Hypothalamus (tissue), 51 donors: Measurements from ENCODE around the gene NPNT.

Experiments
- DNase-seq, 51 donors: peaks; one replicate each; lab custom pipeline; 2025; lab: John Stamatoyannopoulos, UW

The NPNT gene

DNA sequence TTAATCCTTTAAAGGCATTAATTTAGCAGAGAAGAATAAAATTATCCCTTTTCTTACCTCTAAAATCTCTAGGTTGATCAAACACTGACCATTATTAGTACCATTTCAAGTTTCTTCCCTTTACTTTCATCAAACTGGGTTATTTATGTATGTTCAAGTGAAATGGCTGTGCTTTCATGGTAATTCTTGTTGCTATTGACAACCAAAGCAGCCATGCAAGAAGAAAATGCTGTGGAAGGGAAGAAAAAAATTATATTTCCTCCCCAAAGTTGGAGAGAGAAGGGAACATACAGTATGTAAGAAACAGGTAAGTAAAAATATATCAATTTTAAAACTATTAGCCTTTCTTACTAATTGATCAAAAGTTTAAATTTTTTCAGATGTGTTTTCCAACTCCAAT lies 16.2 kb downstream of the NPNT start:
- DNase-seq, result no peak

DNA sequence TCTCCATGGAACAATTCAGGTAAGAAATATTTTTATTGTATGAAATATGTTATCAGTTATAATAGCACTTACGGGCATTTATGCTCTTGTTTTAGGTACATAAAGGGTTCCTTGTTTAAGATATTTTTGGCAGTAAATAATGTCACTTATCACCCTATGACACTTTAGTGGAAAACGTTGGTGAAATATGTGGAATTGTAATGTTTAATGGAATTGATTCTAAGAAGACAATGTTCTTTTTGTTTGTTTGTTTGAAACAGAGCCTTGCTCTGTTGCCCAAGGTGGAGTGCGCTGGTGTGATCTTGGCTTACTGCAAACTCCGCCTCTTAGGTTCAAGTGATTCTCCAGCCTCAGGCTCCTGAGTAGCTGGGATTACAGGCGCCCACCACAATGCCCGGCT lies 17.4 kb downstream of the NPNT start:
- no peak for DNase-seq

DNA sequence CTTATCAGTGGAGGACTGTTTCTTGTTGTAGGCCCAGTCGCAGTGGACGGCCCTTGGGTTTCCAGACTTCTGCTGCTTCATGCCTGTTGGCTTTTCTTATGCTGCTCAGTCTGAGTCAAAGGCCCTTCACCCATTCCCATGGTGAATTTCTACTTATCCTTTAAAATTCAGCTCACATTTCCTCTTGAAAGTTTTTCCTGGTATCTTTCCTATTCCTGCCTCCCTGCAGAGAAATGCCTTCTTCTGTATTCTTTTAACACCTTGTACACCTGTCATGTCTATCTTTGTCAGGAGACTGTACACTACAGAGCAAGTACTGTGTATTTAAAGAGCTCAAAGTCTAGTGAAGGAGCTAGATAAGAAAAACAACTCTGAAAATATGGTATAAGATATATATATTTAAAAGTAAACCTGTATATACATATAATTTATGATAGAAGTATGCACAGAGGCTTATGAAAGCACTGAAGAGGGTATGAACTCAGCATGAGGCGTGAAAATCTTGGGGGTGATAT lies 22.0 kb downstream of the NPNT start:
- no peak for DNase-seq

DNA sequence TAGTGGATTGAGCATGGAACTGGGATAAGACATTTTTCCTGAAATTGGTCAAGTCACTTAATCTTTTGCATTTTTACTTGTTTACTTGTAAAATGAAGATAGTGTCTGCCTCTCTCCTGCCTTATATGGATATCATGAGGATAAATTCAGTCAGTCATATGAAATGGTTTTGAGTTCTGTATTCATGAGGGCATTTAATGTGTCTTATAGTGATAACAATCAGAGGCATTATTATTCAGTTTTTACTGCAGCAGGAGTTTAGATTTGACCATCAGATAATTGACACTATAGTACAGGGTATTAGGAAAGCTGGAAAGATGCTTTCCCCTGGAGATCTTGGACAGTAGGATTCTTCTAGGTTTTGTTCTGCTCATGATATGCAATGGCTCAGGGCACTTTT lies 26.0 kb downstream of the NPNT start:
- DNase-seq, result no peak

DNA sequence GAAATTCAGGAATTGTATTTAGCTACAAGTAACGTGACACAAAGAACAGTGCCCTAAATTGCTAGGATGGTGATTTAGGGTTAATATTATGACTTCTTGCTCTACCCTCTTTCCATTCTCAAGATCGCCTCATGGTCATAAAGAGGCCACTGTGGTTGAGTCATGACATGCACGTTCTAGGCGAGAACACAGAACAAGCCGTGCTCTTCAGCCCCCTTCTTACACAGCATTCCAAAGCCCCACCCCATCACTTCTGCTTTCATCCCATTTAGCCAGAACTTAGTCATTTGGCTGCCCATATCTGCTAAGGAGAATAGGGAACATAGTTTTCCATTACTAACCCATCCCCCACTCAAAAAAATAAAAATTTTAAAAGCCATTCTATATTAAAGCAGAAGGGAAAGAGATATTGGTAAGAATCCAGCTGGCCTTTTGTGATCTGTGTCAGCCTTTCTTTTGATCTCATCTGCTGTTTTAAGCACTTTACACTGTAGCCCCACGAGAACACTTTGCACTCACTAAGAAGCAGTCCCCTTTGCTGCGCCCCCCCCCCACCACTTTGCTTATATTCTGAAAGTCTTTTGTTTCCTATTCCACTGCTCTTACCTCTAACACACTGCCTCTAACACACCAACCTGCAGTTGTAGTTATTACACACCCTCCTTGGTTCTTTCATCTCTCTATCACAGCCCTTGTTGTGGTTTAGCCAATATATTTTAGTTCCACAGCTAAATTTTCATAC lies 28.4 kb downstream of the NPNT start:
- DNase-seq, result no peak

DNA sequence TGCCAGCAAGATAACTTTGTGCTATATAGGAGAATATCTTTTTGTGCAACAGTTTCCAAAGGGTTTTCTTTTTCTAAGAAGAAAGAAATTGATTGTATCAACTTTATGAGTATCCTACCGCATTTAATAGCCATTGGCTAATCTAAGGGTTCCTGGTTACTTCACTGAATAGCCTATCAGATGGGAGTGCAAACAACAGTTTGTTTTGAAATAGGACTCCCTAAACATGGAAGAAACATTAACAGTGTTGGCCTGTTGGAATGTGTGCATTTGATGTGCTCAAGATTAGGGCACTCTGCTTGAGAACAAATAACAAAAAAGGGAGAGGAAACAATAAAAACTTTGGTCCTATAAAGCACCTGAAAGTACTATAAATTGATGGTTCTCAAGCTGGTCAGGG lies 29.1 kb downstream of the NPNT start:
- no peak for DNase-seq

DNA sequence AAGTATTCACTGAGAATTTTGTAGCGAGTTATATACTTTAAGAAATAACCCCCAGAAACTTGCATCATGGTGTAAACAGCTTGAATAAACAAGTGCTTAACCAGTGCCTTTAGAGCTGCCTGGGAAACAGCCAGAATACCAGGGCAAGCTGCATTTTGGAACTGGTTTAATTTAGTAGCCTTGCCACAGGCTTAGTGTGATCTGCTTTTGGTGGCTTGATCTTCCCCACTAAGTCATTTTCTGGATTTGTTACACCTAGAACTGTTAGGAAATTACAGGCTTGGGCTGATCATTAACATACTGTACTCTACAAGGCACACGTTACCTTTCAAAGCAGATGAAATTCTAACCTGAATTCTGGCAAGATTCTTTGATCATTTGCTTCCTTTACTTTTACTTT lies 35.4 kb downstream of the NPNT start:
- no peak for DNase-seq

DNA sequence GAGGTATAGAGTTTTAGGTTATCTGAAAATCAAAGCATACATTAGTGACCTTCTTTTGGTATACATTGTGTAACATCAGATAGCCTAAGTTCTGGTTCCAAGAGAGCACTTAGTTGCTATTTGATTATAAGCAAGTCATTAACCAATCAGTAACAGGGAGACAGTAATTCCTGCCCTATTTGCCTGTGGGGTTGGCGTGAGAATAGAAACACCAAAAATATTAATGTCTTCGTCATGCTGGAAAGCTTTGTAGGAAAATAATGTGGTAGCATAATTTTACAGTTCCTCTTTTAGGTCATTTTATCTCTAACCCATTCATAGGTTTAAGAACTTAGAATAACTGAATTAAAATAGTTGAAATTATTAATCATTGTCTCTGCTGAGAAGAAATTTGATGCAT lies 37.8 kb downstream of the NPNT start:
- DNase-seq, result no peak

DNA sequence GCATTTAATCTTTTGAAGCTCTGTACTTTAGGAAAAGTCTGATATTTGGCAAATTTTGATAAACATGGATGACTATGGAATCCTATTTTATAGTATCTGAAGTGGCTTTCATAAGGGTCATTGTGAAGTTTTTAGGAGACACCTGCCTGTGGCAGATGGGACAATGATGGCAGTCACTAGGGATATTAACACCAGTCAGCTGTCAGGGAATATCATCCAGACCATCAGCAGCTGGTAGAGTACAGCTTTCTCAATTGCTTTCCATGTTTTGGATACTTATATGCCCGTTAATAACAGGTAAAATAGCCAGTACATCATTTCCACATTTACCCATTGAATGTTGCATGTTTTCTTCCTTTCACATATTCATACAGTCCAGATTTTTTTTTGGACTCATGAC lies 39.1 kb downstream of the NPNT start:
- DNase-seq, result no peak

DNA sequence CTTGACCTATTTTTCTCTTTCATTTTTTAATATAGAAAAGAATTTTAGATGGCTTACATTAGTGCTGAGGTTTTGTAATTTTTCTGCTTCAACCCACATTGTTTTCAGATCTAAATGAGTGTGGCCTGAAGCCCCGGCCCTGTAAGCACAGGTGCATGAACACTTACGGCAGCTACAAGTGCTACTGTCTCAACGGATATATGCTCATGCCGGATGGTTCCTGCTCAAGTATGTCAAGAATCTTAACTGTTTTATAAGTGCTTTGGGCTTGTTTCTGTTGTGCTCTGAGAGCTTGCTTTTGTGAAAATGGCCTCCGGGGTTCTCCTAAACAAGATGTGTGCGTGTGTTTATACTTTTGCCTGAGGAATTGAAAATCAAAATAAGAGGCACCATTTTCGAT lies 41.6 kb downstream of the NPNT start:
- DNase-seq, result no peak

DNA sequence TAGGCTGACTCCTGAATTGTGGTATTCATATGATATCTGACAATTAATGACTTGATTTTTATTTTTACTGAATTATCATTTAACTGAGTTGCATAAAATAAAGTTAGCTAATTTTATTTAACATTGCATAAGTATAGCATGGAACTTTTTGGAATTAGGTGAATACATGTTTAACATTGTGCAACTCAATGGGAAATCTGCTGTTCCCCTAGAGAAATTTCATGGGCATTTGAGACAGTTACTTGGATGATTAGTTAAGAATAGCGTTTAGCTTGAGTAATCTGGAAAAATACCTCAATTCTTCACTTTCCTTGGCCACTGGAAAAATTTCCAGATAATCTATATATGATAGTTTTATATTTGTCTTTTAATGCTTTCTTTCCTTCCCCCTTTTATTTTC lies 42.5 kb downstream of the NPNT start:
- no peak for DNase-seq

DNA sequence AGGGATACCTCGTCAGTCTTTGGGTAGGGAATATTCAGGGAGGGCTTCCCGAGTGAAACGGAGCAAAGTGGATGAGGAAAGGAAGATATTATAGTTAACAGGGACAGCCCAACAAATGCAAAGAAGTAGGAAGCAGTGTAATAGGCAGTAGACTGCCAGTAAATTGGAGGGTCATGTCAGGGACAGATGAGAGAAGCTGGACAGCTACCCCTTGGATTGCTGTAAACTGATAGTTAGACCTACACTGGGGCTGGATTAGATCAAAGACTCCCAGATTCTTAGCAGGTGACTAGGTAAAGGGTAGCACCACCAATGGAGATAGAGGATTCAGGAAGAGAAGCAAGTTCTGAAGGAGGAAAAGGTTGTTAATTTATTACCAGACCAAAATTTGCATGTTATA lies 48.0 kb downstream of the NPNT start:
- no peak for DNase-seq

DNA sequence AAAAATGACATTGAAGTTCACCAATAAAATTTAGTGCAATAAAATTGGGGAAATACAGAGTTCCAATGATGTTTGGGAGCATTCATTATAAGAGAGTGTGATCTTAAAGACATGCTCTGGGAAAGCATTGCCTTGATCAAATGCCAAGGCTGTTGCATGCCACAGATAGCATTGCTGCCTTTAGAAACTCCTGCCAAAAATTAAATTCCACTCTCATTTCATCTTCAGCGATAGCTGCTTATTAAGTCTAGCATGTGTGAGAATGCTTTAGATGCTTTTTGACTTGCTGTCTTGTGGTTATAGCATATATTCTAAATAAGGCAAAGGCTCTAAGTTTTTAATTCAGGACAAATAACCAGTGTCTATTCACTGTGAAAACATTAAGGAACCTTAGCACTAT lies 49.3 kb downstream of the NPNT start:
- no peak for DNase-seq

DNA sequence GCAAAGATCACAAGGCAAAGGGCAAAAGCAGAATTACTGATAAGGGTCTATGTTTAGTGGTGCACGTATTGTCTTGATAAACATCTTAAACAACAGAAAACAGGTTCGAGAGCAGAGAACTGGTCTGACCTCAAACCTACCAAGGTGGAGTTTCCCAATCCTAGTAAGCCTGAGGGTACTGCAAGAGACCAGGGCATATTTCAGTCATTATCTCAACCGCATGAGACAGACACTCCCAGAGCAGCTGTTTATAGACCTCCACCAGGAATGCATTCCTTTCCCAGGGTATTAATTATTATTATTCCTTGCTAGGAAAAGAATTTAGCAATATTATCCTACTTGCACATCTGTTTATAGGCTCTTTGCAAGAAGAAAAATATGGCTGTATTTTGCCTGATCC lies 51.5 kb downstream of the NPNT start:
- DNase-seq, result no peak

DNA sequence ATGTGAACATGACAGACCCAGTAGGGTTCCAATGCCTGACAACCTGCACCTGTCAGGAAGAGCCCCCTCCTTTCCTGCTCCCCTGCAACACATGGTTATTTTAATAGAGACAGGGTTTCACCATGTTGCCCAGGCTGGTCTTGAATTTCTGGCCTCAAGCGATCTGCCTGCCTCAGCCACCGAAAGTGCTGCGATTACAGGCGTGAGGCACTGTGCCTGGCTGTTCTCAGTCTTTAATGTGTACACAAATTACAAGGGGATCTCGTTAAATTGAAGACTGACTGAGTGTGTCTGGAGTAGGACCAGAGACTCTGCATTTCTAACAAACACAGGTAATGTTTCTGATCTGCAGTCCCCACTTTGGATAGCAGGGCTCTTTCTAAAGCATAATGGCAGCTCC lies 55.4 kb downstream of the NPNT start:
- no peak for DNase-seq

DNA sequence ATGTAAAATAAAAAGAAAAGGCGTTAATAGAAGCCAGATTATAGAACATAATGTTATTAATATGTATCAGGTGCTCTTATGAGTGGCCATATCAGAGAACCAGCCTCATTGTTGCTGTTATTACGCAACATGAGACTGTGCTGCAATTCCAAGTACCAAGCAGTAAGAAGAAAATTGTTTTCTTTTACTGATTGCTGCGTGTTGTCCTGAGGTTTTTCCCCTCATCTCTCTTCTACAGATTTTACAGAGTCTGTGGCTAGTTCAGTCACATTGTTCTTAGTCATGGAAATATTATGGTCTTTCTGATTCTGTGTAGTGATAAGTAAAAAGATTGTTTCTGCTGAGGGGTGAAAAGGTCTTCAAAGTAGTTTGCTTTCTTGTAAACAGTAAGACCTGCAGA lies 55.9 kb downstream of the NPNT start:
- DNase-seq, result no peak

DNA sequence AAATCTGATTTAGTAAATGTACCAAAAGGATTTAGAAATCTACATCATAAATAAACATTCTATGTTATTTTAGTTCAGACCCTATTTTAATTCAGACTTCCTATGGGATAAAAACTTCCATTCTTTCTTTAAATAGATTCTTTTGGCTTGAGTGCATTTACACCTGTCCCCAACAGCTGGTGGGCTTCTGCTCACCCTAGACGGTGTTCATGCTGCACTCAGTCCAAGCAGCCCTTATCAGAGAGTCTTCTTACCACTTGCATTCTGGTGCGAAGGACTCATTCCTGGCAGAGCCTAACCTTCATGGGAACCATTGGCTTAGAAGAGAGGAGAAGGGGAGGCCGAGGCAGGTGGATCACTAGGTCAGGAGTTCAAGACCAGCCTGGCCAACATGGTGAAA lies 57.3 kb downstream of the NPNT start:
- DNase-seq, result no peak

DNA sequence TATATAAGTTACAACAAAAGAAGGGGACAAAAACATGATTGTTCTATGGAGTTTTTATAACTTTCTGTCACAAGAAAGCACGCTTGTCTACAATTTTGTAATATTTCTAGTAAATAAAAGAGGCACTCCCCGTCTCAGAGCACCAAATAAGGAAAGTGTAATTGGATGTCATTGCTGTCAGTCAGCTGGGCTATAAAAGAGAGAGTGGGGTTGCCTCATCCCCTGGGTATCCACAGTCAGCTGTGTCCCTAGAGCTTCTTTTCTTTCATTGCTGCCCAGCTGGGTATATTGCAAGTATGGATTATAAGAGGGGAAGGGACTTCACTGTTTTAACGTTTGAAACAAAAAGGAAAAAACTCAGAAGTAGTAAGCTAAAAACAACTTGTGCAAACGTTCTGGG lies 61.3 kb downstream of the NPNT start:
- DNase-seq, result no peak

DNA sequence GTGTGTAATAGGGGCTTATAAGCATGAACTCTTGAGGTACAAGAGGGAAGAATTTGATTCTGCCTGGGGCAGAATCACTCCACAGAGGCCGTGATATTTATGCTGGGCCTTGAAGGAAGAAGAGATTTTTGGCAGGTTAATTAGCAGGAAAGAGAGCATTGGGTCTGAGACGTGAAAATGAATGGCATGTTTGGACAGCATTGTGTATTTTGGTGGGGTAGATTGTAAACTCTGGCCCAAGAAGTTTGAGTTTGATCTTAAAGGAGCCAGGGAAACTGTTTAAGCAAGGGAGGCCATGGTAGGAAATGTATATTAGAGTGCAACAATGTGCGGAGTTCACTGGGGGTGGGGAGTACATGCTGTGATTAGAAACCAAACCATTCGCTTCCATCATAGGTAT lies 62.4 kb downstream of the NPNT start:
- no peak for DNase-seq

DNA sequence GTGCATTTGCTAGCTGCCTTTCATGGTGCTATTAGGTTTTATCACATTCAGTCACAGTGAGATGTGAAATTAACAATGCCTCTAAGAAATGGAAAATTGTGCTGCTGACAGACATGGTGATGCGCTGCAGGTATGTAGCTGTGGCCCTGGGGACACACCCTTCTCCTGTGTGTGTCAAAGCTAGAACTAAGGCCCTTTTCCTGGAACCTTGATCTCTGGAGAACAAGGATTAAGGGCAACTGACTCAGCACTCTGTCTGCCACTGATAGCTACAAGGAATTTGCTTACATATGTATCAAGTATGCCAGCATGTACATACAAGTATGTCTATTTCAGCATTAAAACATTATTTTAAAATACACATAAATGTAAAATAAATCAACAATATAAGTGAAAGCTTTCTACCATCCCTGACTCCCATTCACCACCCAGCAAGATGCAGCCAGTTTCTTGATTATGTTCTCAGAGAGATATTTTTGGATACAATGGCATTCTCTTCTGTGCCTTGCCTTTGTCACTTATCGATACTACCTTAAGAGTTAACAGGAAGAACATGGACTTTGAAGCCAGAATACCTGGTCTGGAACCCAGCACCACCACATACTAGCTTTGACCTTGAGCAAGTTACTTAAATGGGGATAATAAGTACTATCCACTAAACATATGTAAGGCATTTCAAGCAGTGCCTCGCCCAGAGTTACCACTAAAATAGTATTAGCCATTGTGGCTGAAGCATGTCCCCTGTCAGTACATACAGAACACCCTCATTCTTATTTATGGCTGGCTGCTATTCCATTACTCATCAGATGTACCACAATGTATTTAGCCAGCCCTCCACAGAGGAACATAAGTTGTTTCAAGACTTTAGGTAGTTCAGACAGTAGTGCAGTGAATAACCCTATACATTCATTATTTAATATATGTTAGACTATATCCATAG lies 68.5 kb downstream of the NPNT start:
- no peak for DNase-seq

DNA sequence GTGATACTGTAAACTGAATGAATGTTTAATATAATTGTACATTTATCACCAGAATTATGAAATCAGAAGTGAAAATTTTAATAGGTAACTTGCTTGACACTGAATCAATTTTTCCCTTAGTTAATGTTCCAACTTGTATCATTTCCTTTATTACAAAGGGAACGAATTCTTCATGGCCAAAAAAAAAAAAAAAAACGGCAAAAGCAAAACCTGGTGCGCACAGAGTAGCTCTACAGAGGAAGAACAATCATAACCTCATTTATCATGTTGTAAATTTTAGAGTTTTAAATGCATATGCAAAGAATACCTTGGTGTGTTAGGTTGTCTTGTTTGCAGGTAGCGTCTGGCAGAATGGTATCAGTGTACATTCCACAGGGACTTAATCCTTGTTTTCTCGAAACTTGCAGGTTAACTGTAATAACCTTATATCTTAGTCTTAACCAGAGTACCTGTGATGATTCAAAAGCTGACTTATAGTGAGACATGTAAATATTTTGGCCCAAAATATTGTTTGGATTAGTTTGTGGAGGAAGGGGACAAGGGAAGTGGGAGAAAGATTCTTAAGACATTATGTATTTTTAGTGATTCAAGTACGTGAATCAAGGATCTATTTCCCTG lies 70.0 kb downstream of the NPNT start:
- DNase-seq, result no peak

DNA sequence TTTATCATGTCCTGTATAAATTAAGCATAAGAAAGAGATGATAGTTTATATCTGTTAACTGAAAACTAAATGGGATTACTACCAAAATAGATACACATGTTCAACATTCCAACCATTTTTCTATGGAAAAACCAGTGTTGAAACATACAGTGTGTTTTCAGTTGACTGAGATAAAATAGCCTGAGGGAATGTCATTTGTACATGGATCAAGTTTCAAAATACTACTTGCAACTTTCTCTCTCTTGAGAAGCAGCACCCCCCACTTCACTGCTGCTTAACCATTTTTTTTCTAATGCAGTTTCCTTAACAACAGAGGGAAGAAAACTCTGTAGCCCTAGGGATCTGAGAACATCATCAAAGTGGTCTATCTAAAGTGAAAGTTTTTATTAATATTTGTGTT lies 70.8 kb downstream of the NPNT start:
- no peak for DNase-seq
